Measurements from ENCODE around the gene FIBP.
A peak's percentile ranks its signal among the peaks of the same experiment; 100 is the strongest.

FIBP gene

GRCh38 chr11:65887723-65888162 is 528 bp downstream of the FIBP start:
- peak; percentile 67 for DNase-seq

GRCh38 chr11:65886826-65887722 is 1.2 kb downstream of the FIBP start:
- no peak for DNase-seq

- no peak for DNase-seq
Observed at GRCh38 chr11:65885808-65886536, 2.3 kb downstream of the FIBP start.

GRCh38 chr11:65885231-65885630 is 3.0 kb downstream of the FIBP start:
- DNase-seq, result no peak

- peak; percentile 87 for DNase-seq
Observed at GRCh38 chr11:65884716-65885092, 3.6 kb downstream of the FIBP start.

GRCh38 chr11:65883786-65884715 is 4.2 kb downstream of the FIBP start:
- DNase-seq, result no peak

GRCh38 chr11:65883058-65883761 is 5.1 kb downstream of the FIBP start:
- no peak for DNase-seq

GRCh38 chr11:65882120-65883057 is 5.9 kb downstream of the FIBP start:
- DNase-seq, result no peak

- DNase-seq, result no peak
Observed at GRCh38 chr11:65880844-65881421, 7.3 kb downstream of the FIBP start.

- DNase-seq, result no peak
Observed at GRCh38 chr11:65880027-65880426, 8.2 kb downstream of the FIBP start.

GRCh38 chr11:65879617-65880016 is 8.7 kb downstream of the FIBP start, which contains the start of gene CTSW:
CTSW (plus strand) TSS chr11:65879837; CDS start chr11:65879855, 18 bp downstream.
- DNase-seq, result no peak

GRCh38 chr11:65873318-65874156 is 14.7 kb downstream of the FIBP start:
- peak; percentile 97 for DNase-seq

GRCh38 chr11:65872586-65873317 is 15.5 kb downstream of the FIBP start, which contains the start of gene EFEMP2:
EFEMP2 (minus strand) TSS chr11:65872800; CDS start chr11:65872354, 446 bp downstream.
- no peak for DNase-seq

- DNase-seq, result no peak
Observed at GRCh38 chr11:65871811-65872548, 16.3 kb downstream of the FIBP start.

- no peak for DNase-seq
Observed at GRCh38 chr11:65870706-65871681, 17.3 kb downstream of the FIBP start.

- DNase-seq, result no peak
Observed at GRCh38 chr11:65870307-65870658, 18.0 kb downstream of the FIBP start.

Measured in RPMI8226 (cell line).